Mesendoderm (in vitro differentiated cells): ENCODE results near the gene AVPR2.

Source experiments
- DNase-seq: peaks from one replicate; pipeline ENCODE4 v3.0.0; 2013
- H2AK5ac ChIP-seq: 2 replicates; pipeline ENCODE4 v1.6.1; 2013; ENCODE audit warnings: low read length, inconsistent platforms
- H2BK120ac ChIP-seq: 2 replicates; pipeline ENCODE4 v1.6.1; 2013; ENCODE audit warnings: low read depth, mild to moderate bottlenecking, low read length, moderate library complexity, mixed read lengths
- H2BK15ac ChIP-seq: replicated peaks from 2 replicates; pipeline ENCODE4 v1.6.1; 2013; ENCODE audit warnings: low read depth, mild to moderate bottlenecking, moderate library complexity
- H2BK5ac ChIP-seq: 2 replicates; pipeline ENCODE4 v1.6.1; 2013; ENCODE audit warnings: low read length, inconsistent platforms
- H3K18ac ChIP-seq: 2 replicates; pipeline ENCODE4 v1.6.1; 2013; ENCODE audit warnings: mild to moderate bottlenecking, low read length, mixed read lengths
- H3K23ac ChIP-seq: one replicate; pipeline ENCODE4 v1.6.1; 2013; ENCODE audit warnings: low read length
- H3K27ac ChIP-seq: 2 replicates; pipeline ENCODE4 v1.5.1; 2013; ENCODE audit warnings: low read depth, mild to moderate bottlenecking, inconsistent platforms, low read length, moderate library complexity
- H3K27me3 ChIP-seq: 2 replicates; pipeline ENCODE4 v1.6.1; 2013; ENCODE audit warnings: low read length, control low read depth, mild to moderate bottlenecking, inconsistent platforms; ENCODE audit not compliant: insufficient read depth, poor library complexity
- H3K36me3 ChIP-seq: 2 replicates; pipeline ENCODE4 v1.6.1; 2013; ENCODE audit warnings: low read length, inconsistent platforms; ENCODE audit not compliant: control insufficient read depth, insufficient read depth
- H3K4ac ChIP-seq: one replicate; pipeline ENCODE4 v1.6.1; 2013; ENCODE audit warnings: low read depth, mild to moderate bottlenecking, low read length, moderate library complexity
- H3K4me1 ChIP-seq: 2 replicates; pipeline ENCODE4 v1.6.1; 2013; ENCODE audit warnings: low read depth, low read length, inconsistent platforms; ENCODE audit not compliant: control insufficient read depth
- H3K4me2 ChIP-seq: 2 replicates; pipeline ENCODE4 v1.6.1; 2013; ENCODE audit warnings: low read length
- H3K4me3 ChIP-seq: 2 replicates; pipeline ENCODE4 v1.5.1; 2013; ENCODE audit warnings: mild to moderate bottlenecking, low read length
- H3K56ac ChIP-seq: one replicate; pipeline ENCODE4 v1.6.1; 2013; ENCODE audit warnings: low read length
- H3K79me1 ChIP-seq: 2 replicates; pipeline ENCODE4 v1.6.1; 2013; ENCODE audit warnings: low read length, inconsistent platforms
- H3K79me2 ChIP-seq: 2 replicates; pipeline ENCODE4 v1.6.1; 2013; ENCODE audit warnings: mild to moderate bottlenecking, low read length; ENCODE audit not compliant: control insufficient read depth, insufficient read depth
- H3K9ac ChIP-seq: 2 replicates; pipeline ENCODE4 v1.6.1; 2013; ENCODE audit warnings: low read length, inconsistent platforms
- H4K5ac ChIP-seq: one replicate; pipeline ENCODE4 v1.6.1; 2013; ENCODE audit warnings: low read length
- H4K8ac ChIP-seq: one replicate; pipeline ENCODE4 v1.6.1; 2013; ENCODE audit warnings: low read depth, mild to moderate bottlenecking, control low read depth, low read length, moderate library complexity
- WGBS: extraction: QIAGEN DNeasy Blood & Tissue Kit; methylation state at CpG from one replicate; pipeline ENCODE4 v1.1.7; 2013; ENCODE audit warnings: low lambda C conversion rate, missing lambda C conversion rate; ENCODE audit not compliant: insufficient coverage; ENCODE audit errors: extremely low coverage; 5-methylcytosine and 5-hydroxymethylcytosine counted together

The AVPR2 gene

GRCh38 chrX:153938226-153938786, 33.8 kb downstream of the AVPR2 start:
- Histone ChIP-seq H2BK5ac (no peak overlapping the region), H2BK120ac (no peak overlapping the region), H3K79me1 (no peaks in the 10 kb centered on the region), H3K56ac (no peak overlapping the region), H3K4ac (no peak overlapping the region), H3K4me2 (no peak overlapping the region), H4K5ac (no peak overlapping the region), H2AK5ac (no peak overlapping the region), H3K4me3 (no peak overlapping the region), H3K27ac (no peak overlapping the region), H4K8ac (no peak overlapping the region), H3K27me3 (no peaks in the 10 kb centered on the region), H3K23ac (no peak overlapping the region), H3K36me3 (no peaks in the 10 kb centered on the region), H3K9ac (no peak overlapping the region), H3K4me1 (no peaks in the 10 kb centered on the region), H3K79me2 (peaks cover 10% of the 10 kb centered on the region), H3K18ac (no peak overlapping the region), H2BK15ac (no peak overlapping the region)
- no CpG with 5 or more reads among the region's 10 CpGs for WGBS
- DNase-seq = no peak

- H3K27me3 ChIP-seq = no peaks in the 10 kb centered on the region
- H3K36me3 ChIP-seq = no peaks in the 10 kb centered on the region
- no peak overlapping the region for H4K5ac ChIP-seq
- H3K4me2 ChIP-seq = no peak overlapping the region
- H3K9ac ChIP-seq = no peak overlapping the region
- H3K4me1 ChIP-seq = no peaks in the 10 kb centered on the region
- H2AK5ac ChIP-seq = no peak overlapping the region
- no peak for DNase-seq
- H4K8ac ChIP-seq = no peak overlapping the region
- no peak overlapping the region for H3K4me3 ChIP-seq
- no CpG with 5 or more reads among the region's 7 CpGs for WGBS
- no peak overlapping the region for H2BK120ac ChIP-seq
- H3K79me2 ChIP-seq = no peaks in the 10 kb centered on the region
- no peak overlapping the region for H3K27ac ChIP-seq
- H3K18ac ChIP-seq = no peak overlapping the region
- H3K23ac ChIP-seq = no peak overlapping the region
- H3K79me1 ChIP-seq = no peaks in the 10 kb centered on the region
- no peak overlapping the region for H3K4ac ChIP-seq
- H2BK5ac ChIP-seq = no peak overlapping the region
- H3K56ac ChIP-seq = no peak overlapping the region
- no peak overlapping the region for H2BK15ac ChIP-seq
Measured at GRCh38 chrX:153939573-153939972, 35.1 kb downstream of the AVPR2 start.

- no peaks in the 10 kb centered on the region for H3K4me1 ChIP-seq
- H3K4ac ChIP-seq = peak overlapping the region; percentile 79
- H3K56ac ChIP-seq = peak overlapping the region; percentile 83
- no peak overlapping the region for H2AK5ac ChIP-seq
- H3K27ac ChIP-seq = peak overlapping the region; percentile 27
- H3K36me3 ChIP-seq = no peaks in the 10 kb centered on the region
- no peak overlapping the region for H3K4me2 ChIP-seq
- no peaks in the 10 kb centered on the region for H3K79me2 ChIP-seq
- no peak overlapping the region for H4K5ac ChIP-seq
- H3K27me3 ChIP-seq = no peaks in the 10 kb centered on the region
- H3K79me1 ChIP-seq = no peaks in the 10 kb centered on the region
- peak; percentile 59 for DNase-seq
- H3K23ac ChIP-seq = no peak overlapping the region
- WGBS = no CpG with 5 or more reads among the region's 23 CpGs
- no peak overlapping the region for H2BK120ac ChIP-seq
- peak overlapping the region; percentile 51 for H3K9ac ChIP-seq
- no peak overlapping the region for H2BK5ac ChIP-seq
- H4K8ac ChIP-seq = no peak overlapping the region
- no peak overlapping the region for H3K4me3 ChIP-seq
- peak overlapping the region; percentile 85 for H3K18ac ChIP-seq
- no peak overlapping the region for H2BK15ac ChIP-seq
Measured at GRCh38 chrX:153941336-153942252, 37.1 kb downstream of the AVPR2 start.

GRCh38 chrX:153944140-153944799, 39.8 kb downstream of the AVPR2 start, which contains the start of gene RENBP:
TSS of gene RENBP (minus strand) at chrX:153944643. CDS start at chrX:153944610, 33 bp downstream.
- Histone ChIP-seq H3K4me1 (no peaks in the 10 kb centered on the region), H2BK15ac (no peak within 1 kb of the TSS), H3K79me1 (no peaks in the 10 kb centered on the region), H3K9ac (peak within 1 kb of the TSS; percentile 44), H3K4me2 (no peak within 1 kb of the TSS), H2AK5ac (no peak within 1 kb of the TSS), H2BK5ac (no peak within 1 kb of the TSS), H3K27me3 (no peaks in the 10 kb centered on the region), H2BK120ac (no peak within 1 kb of the TSS), H3K4ac (peak within 1 kb of the TSS; percentile 65), H4K8ac (no peak within 1 kb of the TSS), H3K79me2 (no peaks in the 10 kb centered on the region), H3K4me3 (no peak within 1 kb of the TSS), H3K56ac (peak within 1 kb of the TSS; percentile 56), H3K36me3 (no peaks in the 10 kb centered on the region), H3K27ac (no peak within 1 kb of the TSS), H3K18ac (no peak within 1 kb of the TSS), H4K5ac (no peak within 1 kb of the TSS), H3K23ac (peak within 1 kb of the TSS; percentile 9)
- no CpG with 5 or more reads among the region's 31 CpGs for WGBS
- DNase-seq = peak; percentile 68

GRCh38 chrX:153944800-153945150, 40.3 kb downstream of the AVPR2 start:
- no CpG with 5 or more reads among the region's 6 CpGs for WGBS
- H4K5ac ChIP-seq = no peak overlapping the region
- H3K4me3 ChIP-seq = no peak overlapping the region
- H3K18ac ChIP-seq = no peak overlapping the region
- no peak overlapping the region for H4K8ac ChIP-seq
- no peaks in the 10 kb centered on the region for H3K4me1 ChIP-seq
- H3K4ac ChIP-seq = no peak overlapping the region
- H3K23ac ChIP-seq = no peak overlapping the region
- no peak overlapping the region for H3K9ac ChIP-seq
- H3K27me3 ChIP-seq = no peaks in the 10 kb centered on the region
- H2AK5ac ChIP-seq = no peak overlapping the region
- no peak overlapping the region for H2BK15ac ChIP-seq
- H3K36me3 ChIP-seq = no peaks in the 10 kb centered on the region
- no peak for DNase-seq
- H2BK5ac ChIP-seq = no peak overlapping the region
- H3K27ac ChIP-seq = no peak overlapping the region
- H3K79me2 ChIP-seq = no peaks in the 10 kb centered on the region
- no peak overlapping the region for H2BK120ac ChIP-seq
- H3K56ac ChIP-seq = no peak overlapping the region
- H3K79me1 ChIP-seq = no peaks in the 10 kb centered on the region
- H3K4me2 ChIP-seq = no peak overlapping the region
